ENCODE measurements around the gene MBD5. TPM values are rescaled to one million over a fixed set of nuclear protein-coding genes. Genes with fewer than 3 reads are reported as not detected.

The MBD5 gene
- total and polyA plus RNA-seq, 2 of the 4 experiments (the other 2 are of a cell fraction) = 9.8 to 14.2 TPM

DNA sequence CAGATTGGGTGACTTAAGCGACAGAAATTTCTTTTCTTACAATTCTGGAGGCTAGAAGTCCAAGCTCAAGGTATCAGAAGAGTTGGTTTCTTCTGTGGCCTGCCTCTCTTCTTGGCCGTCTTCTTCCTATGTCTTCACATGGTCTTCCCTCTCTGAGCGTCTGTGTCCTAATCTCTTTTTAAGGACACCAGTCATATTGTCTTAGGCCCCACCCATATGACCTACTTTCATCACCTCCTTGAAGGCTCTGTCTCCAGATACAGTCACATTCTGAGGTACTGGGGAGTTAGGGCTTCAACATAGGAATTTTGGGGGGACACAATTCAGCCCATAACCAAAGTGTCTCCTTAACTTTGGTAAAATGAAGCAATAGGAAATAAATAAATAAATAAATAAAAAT lies 512.8 kb downstream of the MBD5 start:
- no peak overlapping the region for H3K14ac ChIP-seq (replicated peaks; ENCODE audit: low read depth, low read length)

More for the DNA sequence above, 512.8 kb downstream of the MBD5 start:
- Histone ChIP-seq H4K8ac (ENCODE audit: low read depth in 2 of 2, low read length in 2 of 2) (no peak overlapping the region), H3K23ac (ENCODE audit: low read depth, low read length) (no peak overlapping the region), H3K18ac (ENCODE audit: low read depth, low read length) (no peak overlapping the region), H3K4me1 (ENCODE audit: control insufficient read depth, insufficient read depth, low read length) (no peaks in the 10 kb centered on the region), H4K5ac (ENCODE audit: low read depth, low read length) (no peak overlapping the region), H3K79me1 (ENCODE audit: low read depth in 1 of 2, low read length in 2 of 2) (no peaks in the 10 kb centered on the region), H3K4ac (ENCODE audit: low read depth, low read length) (no peak overlapping the region), H2BK20ac (ENCODE audit: low read depth, low read length) (no peak overlapping the region), H3K36me3 (ENCODE audit: control insufficient read depth, insufficient read depth, low read length) (no peaks in the 10 kb centered on the region), H2AFZ (replicated peaks; ENCODE audit: low read length, poor library complexity) (no peak overlapping the region), H2AK5ac (ENCODE audit: low read depth, low read length) (no peak overlapping the region), H4K91ac (ENCODE audit: insufficient read depth, low read depth, low read length) (no peak overlapping the region), H2BK5ac (ENCODE audit: low read depth, low read length, poor library complexity, severe bottlenecking) (no peak overlapping the region), H4K20me1 (ENCODE audit: insufficient read depth, low read length) (no peaks in the 10 kb centered on the region; the same call in 1 of the 2 replicates), H2BK15ac (ENCODE audit: low read depth, low read length) (no peak overlapping the region), H3K9me1 (ENCODE audit: insufficient read depth, low read length) (no peaks in the 10 kb centered on the region), H3K27me3 (ENCODE audit: control insufficient read depth, insufficient read depth, low read length) (peaks cover 7% of the 10 kb centered on the region), H3K9me3 (ENCODE audit: control insufficient read depth, insufficient read depth, low read length) (no peaks in the 10 kb centered on the region), H2AK9ac (replicated peaks; ENCODE audit: low read depth, low read length, poor library complexity) (no peak overlapping the region), H3K4me3 (ENCODE audit: insufficient read depth, low read depth, low read length) (no peak overlapping the region), H2BK120ac (ENCODE audit: low read depth, low read length) (no peak overlapping the region), H3K4me2 (ENCODE audit: low read depth, low read length) (no peak overlapping the region), H3K9ac (ENCODE audit: low read depth, low read length) (no peak overlapping the region), H3K56ac (ENCODE audit: extremely low read depth, insufficient read depth, low read length) (no peak overlapping the region), H3K27ac (ENCODE audit: insufficient read depth, low read length) (no peak overlapping the region)
- dilution Hi-C loops (cut with HindIII; ENCODE audit: low sequenced_read_pairs, unreplicated experiment) = no loop called here
- ChIA-PET CTCF (no interaction called here), POLR2A (ENCODE audit: unreplicated experiment) (interaction anchor here (0.5 kb wide), 1 partner anchor 57 kb away, joined by 5 read pairs; no protein-coding TSS in a partner anchor)
- intact Hi-C loops (cut with micrococcal nuclease) = loop anchor here (5.0 kb wide), 1 partner anchor 459 kb away; no protein-coding TSS in a partner anchor
- DNase-seq (no peak), ATAC-seq (ENCODE audit: low read depth) (no peak)
- in situ Hi-C loops (cut with MboI; ENCODE audit: low sequenced_read_pairs) = no loop called here
- no TSS peak for BruUV-seq (replicated peaks)
- TF ChIP-seq RAD21 (IDR thresholded peaks at IDR 0.05; ENCODE audit: low read length) = no peak
- no peak for TF ChIP-seq CEBPB (IDR thresholded peaks at IDR 0.05; ENCODE audit: low read depth, low read length)
- no peak for TF ChIP-seq RCOR1 (IDR thresholded peaks at IDR 0.05; ENCODE audit: insufficient replicate concordance, low read length)
- TF ChIP-seq MAFK (IDR thresholded peaks at IDR 0.05; ENCODE audit: low read depth, low read length) = no peak
- TF ChIP-seq SMC3 (IDR thresholded peaks at IDR 0.05; ENCODE audit: low read depth, low read length) = no peak
- WGBS, 2 experiments (ENCODE audit: extremely low coverage in 2 of 2, insufficient read length in 1 of 2) = no CpG with 5 or more reads among the region's 3 CpGs

Data from IMR-90 (cell line).